WTC11 (cell line): ENCODE measurements around the gene PGS1. TPM values are rescaled to one million over a fixed set of nuclear protein-coding genes. Genes with fewer than 3 reads are reported as not detected.
A peak's percentile ranks its signal among the peaks of the same experiment; 100 is the strongest.

Experiments used
- ATAC-seq: fragments of 200-7000 bp; cut with Tn5 transposase; 2 replicates; pipeline ENCODE4 v1.10.0; 2021; ENCODE audit warnings: mild to moderate bottlenecking, moderate library complexity
- CTCF ChIA-PET: fragments of 300-600 bp; sonication (Branson Sonifier 250); formaldehyde crosslinking; loops from one replicate; lab custom pipeline; 2021; ENCODE audit warnings: antibody characterized with exemption; lab: Charles Lee
- POLR2A ChIA-PET: fragments of 350-600 bp; sonication (Branson Sonifier 250); formaldehyde crosslinking; loops from one replicate; lab custom pipeline; 2021; ENCODE audit warnings: antibody characterized with exemption; lab: Charles Lee
- DNase-seq: peaks from one replicate; pipeline ENCODE4 v3.0.0; 2021; ENCODE audit warnings: low spot score
- H3K27ac Mint-ChIP-seq: 2 replicates; pipeline ENCODE4 v1.8.0; 2021; ENCODE audit warnings: mixed read lengths
- H3K27me3 Mint-ChIP-seq: 2 replicates; pipeline ENCODE4 v1.8.0; 2021; ENCODE audit warnings: low read depth, mild to moderate bottlenecking, moderate library complexity, mixed read lengths
- H3K36me3 Mint-ChIP-seq: 2 replicates; pipeline ENCODE4 v1.8.0; 2021; ENCODE audit warnings: mixed read lengths
- H3K4me1 Mint-ChIP-seq: 2 replicates; pipeline ENCODE4 v1.8.0; 2022; ENCODE audit warnings: mixed read lengths
- H3K4me3 Mint-ChIP-seq: 2 replicates; pipeline ENCODE4 v1.8.0; 2021; ENCODE audit warnings: mild to moderate bottlenecking, moderate library complexity, mixed read lengths
- H3K9me3 Mint-ChIP-seq: 2 replicates; pipeline ENCODE4 v1.8.0; 2021; ENCODE audit warnings: mixed read lengths
- ATF1 ChIP-seq: sonication (generic); formaldehyde crosslinking; IDR thresholded peaks from 2 replicates; pipeline ENCODE4 v1.8.1; 2023; ENCODE audit warnings: mild to moderate bottlenecking, moderate library complexity, missing genetic modification reagents
- CBFB ChIP-seq: sonication (generic); formaldehyde crosslinking; IDR thresholded peaks from 2 replicates; pipeline ENCODE4 v1.8.1; 2022; ENCODE audit warnings: mild to moderate bottlenecking, low read depth, missing genetic modification reagents
- CREB1 ChIP-seq: sonication (generic); formaldehyde crosslinking; IDR thresholded peaks from 2 replicates; pipeline ENCODE4 v1.8.0; 2023; ENCODE audit warnings: mild to moderate bottlenecking, missing genetic modification reagents
- ESRRA ChIP-seq: sonication (generic); formaldehyde crosslinking; IDR thresholded peaks from 2 replicates; pipeline ENCODE4 v1.8.1; 2022; ENCODE audit warnings: mild to moderate bottlenecking, missing genetic modification reagents, borderline replicate concordance
- ETV6 ChIP-seq: sonication (generic); formaldehyde crosslinking; IDR thresholded peaks from 2 replicates; pipeline ENCODE4 v1.8.1; 2022; ENCODE audit warnings: mild to moderate bottlenecking, missing genetic modification reagents
- FOXP1 ChIP-seq: sonication (generic); formaldehyde crosslinking; IDR thresholded peaks from 2 replicates; pipeline ENCODE4 v1.8.0; 2022; ENCODE audit warnings: missing genetic modification reagents, mild to moderate bottlenecking, moderate library complexity, borderline replicate concordance
- GRHL2 ChIP-seq: fragments of 250-450 bp; sonication (Bioruptor Pico); IDR thresholded peaks from 2 replicates; pipeline ENCODE4 v1.8.0; 2022; ENCODE audit warnings: mild to moderate bottlenecking, moderate library complexity; ENCODE audit not compliant: insufficient replicate concordance, severe bottlenecking
- HMGA2 ChIP-seq: fragments of 250-450 bp; sonication (Bioruptor Pico); IDR thresholded peaks from 2 replicates; pipeline ENCODE4 v1.4.0; 2021; ENCODE audit warnings: mild to moderate bottlenecking, moderate library complexity
- IRF2 ChIP-seq: sonication (generic); formaldehyde crosslinking; IDR thresholded peaks from 2 replicates; pipeline ENCODE4 v1.8.0; 2022; ENCODE audit warnings: low read depth, missing genetic modification reagents, borderline replicate concordance
- JUN ChIP-seq: sonication (generic); formaldehyde crosslinking; IDR thresholded peaks from 2 replicates; pipeline ENCODE4 v1.8.0; 2023; ENCODE audit warnings: mild to moderate bottlenecking, missing genetic modification reagents
- KAT7 ChIP-seq: sonication (generic); formaldehyde crosslinking; IDR thresholded peaks from 2 replicates; pipeline ENCODE4 v1.8.1; 2023; ENCODE audit warnings: missing genetic modification reagents, mild to moderate bottlenecking, borderline replicate concordance
- MXD4 ChIP-seq: fragments of 250-450 bp; sonication (Bioruptor Pico); IDR thresholded peaks from 2 replicates; pipeline ENCODE4 v1.8.0; 2021; ENCODE audit warnings: mild to moderate bottlenecking, moderate library complexity, borderline replicate concordance
- MYBL2 ChIP-seq: sonication (generic); formaldehyde crosslinking; IDR thresholded peaks from 2 replicates; pipeline ENCODE4 v1.8.1; 2023; ENCODE audit warnings: mild to moderate bottlenecking, moderate library complexity, missing genetic modification reagents
- NFYB ChIP-seq: sonication (generic); formaldehyde crosslinking; conservative IDR thresholded peaks from 2 replicates; pipeline ENCODE4 v1.8.0; 2022; ENCODE audit warnings: low read depth, missing genetic modification reagents
- NR3C1 ChIP-seq: sonication (generic); formaldehyde crosslinking; conservative IDR thresholded peaks from 2 replicates; pipeline ENCODE4 v1.8.1; 2023; ENCODE audit warnings: low read depth, mild to moderate bottlenecking, missing genetic modification reagents
- OVOL2 ChIP-seq: fragments of 250-450 bp; sonication (Bioruptor Pico); IDR thresholded peaks from 2 replicates; pipeline ENCODE4 v1.9.0; 2021; ENCODE audit warnings: mild to moderate bottlenecking, borderline replicate concordance
- RORB ChIP-seq: fragments of 250-450 bp; sonication (Bioruptor Pico); IDR thresholded peaks from 2 replicates; pipeline ENCODE4 v1.9.0; 2021; ENCODE audit warnings: mild to moderate bottlenecking
- SP1 ChIP-seq: sonication (generic); formaldehyde crosslinking; conservative IDR thresholded peaks from 2 replicates; pipeline ENCODE4 v1.8.1; 2022; ENCODE audit warnings: missing genetic modification reagents
- TP53 ChIP-seq: sonication (generic); formaldehyde crosslinking; IDR thresholded peaks from 2 replicates; pipeline ENCODE4 v1.8.1; 2023; ENCODE audit warnings: mild to moderate bottlenecking, missing genetic modification reagents
- ZNF416 ChIP-seq: fragments of 250-450 bp; sonication (Bioruptor Pico); IDR thresholded peaks from 2 replicates; pipeline ENCODE4 v1.9.0; 2021; ENCODE audit warnings: mild to moderate bottlenecking, inconsistent platforms
- ZNF671 ChIP-seq: fragments of 250-450 bp; sonication (Bioruptor Pico); IDR thresholded peaks from 2 replicates; pipeline ENCODE4 v1.8.0; 2021; ENCODE audit warnings: mild to moderate bottlenecking
- total RNA-seq: library from RNA; stranded (reverse); gene quantifications from 3 replicates; pipeline ENCODE4 v1.2.3, GENCODE V29; 2021
- TF ChIP-seq, protein P1 (sequence below): fragments of 250-450 bp; sonication (Bioruptor Pico); IDR thresholded peaks from 2 replicates; pipeline ENCODE4 v1.8.0; 2021; ENCODE audit warnings: mild to moderate bottlenecking
- TF ChIP-seq, protein P2 (sequence below): sonication (generic); formaldehyde crosslinking; IDR thresholded peaks from 2 replicates; pipeline ENCODE4 v1.8.0; 2022; ENCODE audit warnings: mild to moderate bottlenecking, missing genetic modification reagents
- TF ChIP-seq, protein P3 (sequence below): sonication (generic); formaldehyde crosslinking; IDR thresholded peaks from 2 replicates; pipeline ENCODE4 v1.8.1; 2023; ENCODE audit warnings: mild to moderate bottlenecking, missing genetic modification reagents, moderate library complexity
- TF ChIP-seq, protein P4 (sequence below): sonication (generic); formaldehyde crosslinking; IDR thresholded peaks from 2 replicates; pipeline ENCODE4 v1.8.0; 2022; ENCODE audit warnings: mild to moderate bottlenecking, missing genetic modification reagents
- TF ChIP-seq, protein P5 (sequence below): sonication (generic); formaldehyde crosslinking; IDR thresholded peaks from 2 replicates; pipeline ENCODE4 v1.8.0; 2023; ENCODE audit warnings: missing genetic modification reagents
- TF ChIP-seq, protein P6 (sequence below): sonication (generic); formaldehyde crosslinking; IDR thresholded peaks from 2 replicates; pipeline ENCODE4 v1.8.0; 2023; ENCODE audit warnings: missing genetic modification reagents, mild to moderate bottlenecking, borderline replicate concordance
- TF ChIP-seq, protein P7 (sequence below): fragments of 250-450 bp; sonication (Bioruptor Pico); IDR thresholded peaks from 2 replicates; pipeline ENCODE4 v2.1.2; 2022; ENCODE audit warnings: mild to moderate bottlenecking, moderate library complexity
- TF ChIP-seq, protein P8 (sequence below): sonication (generic); formaldehyde crosslinking; conservative IDR thresholded peaks from 2 replicates; pipeline ENCODE4 v1.8.1; 2022; ENCODE audit warnings: mild to moderate bottlenecking, missing genetic modification reagents

Gene PGS1
- total RNA-seq, 1 experiment from 2014 or later, result 51.4 TPM

DNA sequence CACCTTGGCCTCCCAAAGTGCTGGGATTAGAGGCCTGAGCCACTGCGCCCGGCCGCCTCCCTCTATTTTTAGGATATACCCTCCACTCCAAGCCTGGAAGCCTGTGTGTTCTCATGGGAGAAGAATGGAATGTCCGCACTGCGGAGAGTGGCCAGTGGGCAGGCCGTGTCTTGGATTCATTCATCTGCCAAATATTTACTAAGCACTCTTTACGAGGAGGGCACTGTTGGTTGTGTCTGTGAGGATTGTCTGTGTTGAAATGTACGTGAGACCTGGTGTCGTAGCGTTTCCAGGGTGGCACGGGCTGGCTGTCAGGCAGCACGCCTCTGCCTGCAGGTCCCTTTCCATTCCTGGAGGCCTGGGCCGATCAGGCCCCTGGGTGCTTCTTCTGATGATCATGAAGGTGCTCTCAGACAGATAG, 19.2 kb downstream of the PGS1 start:
- no peak overlapping the region for H3K4me3 Mint-ChIP-seq
- peak overlapping the region; percentile 41; the same call in 1 of the 2 replicates for H3K27ac Mint-ChIP-seq
- CTCF ChIA-PET, result no interaction called here

DNA sequence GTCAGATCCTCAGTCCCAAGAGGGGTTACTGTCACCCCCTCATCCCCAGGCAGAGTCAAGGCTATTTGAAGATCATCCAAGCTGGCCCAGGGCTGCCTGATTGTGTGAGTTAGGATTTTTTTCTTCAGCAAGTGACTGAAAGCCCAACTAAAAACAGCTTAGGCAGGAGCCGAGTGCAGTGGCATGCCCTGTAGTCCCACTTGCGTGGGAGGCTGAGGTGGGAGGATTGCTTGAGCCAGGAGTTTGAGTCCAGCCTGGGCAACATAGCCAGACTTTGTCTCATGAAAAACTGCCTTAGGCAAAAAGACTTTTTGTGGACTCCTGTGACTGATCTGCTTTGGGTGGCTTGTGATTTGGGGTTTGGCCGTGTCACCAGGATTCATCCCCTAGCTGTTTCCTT, 19.9 kb downstream of the PGS1 start:
- DNase-seq (no peak), ATAC-seq (no peak)
- no peak overlapping the region for H3K27ac Mint-ChIP-seq
- no peak for TF ChIP-seq ATF1 (CRISPR knock-in tag)
- no peak for TF ChIP-seq KAT7 (CRISPR knock-in tag)
- TF ChIP-seq SP1 (CRISPR knock-in tag), result no peak
- TF ChIP-seq IRF2 (CRISPR knock-in tag), result no peak
- TF ChIP-seq, protein P1, sequence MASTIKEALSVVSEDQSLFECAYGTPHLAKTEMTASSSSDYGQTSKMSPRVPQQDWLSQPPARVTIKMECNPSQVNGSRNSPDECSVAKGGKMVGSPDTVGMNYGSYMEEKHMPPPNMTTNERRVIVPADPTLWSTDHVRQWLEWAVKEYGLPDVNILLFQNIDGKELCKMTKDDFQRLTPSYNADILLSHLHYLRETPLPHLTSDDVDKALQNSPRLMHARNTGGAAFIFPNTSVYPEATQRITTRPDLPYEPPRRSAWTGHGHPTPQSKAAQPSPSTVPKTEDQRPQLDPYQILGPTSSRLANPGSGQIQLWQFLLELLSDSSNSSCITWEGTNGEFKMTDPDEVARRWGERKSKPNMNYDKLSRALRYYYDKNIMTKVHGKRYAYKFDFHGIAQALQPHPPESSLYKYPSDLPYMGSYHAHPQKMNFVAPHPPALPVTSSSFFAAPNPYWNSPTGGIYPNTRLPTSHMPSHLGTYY (CRISPR knock-in tag), result no peak
- TF ChIP-seq, protein P2, sequence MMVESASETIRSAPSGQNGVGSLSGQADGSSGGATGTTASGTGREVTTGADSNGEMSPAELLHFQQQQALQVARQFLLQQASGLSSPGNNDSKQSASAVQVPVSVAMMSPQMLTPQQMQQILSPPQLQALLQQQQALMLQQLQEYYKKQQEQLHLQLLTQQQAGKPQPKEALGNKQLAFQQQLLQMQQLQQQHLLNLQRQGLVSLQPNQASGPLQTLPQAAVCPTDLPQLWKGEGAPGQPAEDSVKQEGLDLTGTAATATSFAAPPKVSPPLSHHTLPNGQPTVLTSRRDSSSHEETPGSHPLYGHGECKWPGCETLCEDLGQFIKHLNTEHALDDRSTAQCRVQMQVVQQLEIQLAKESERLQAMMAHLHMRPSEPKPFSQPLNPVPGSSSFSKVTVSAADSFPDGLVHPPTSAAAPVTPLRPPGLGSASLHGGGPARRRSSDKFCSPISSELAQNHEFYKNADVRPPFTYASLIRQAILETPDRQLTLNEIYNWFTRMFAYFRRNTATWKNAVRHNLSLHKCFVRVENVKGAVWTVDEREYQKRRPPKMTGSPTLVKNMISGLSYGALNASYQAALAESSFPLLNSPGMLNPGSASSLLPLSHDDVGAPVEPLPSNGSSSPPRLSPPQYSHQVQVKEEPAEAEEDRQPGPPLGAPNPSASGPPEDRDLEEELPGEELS, result no peak
- TF ChIP-seq, protein P3, sequence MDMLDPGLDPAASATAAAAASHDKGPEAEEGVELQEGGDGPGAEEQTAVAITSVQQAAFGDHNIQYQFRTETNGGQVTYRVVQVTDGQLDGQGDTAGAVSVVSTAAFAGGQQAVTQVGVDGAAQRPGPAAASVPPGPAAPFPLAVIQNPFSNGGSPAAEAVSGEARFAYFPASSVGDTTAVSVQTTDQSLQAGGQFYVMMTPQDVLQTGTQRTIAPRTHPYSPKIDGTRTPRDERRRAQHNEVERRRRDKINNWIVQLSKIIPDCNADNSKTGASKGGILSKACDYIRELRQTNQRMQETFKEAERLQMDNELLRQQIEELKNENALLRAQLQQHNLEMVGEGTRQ (CRISPR knock-in tag), result no peak
- no peak for TF ChIP-seq RORB (CRISPR knock-in tag)
- TF ChIP-seq ETV6 (CRISPR knock-in tag), result no peak
- TF ChIP-seq MYBL2 (CRISPR knock-in tag), result no peak
- TF ChIP-seq OVOL2 (CRISPR knock-in tag), result no peak
- no peak overlapping the region for H3K4me3 Mint-ChIP-seq
- no peaks in the 10 kb centered on the region for H3K9me3 Mint-ChIP-seq
- peaks cover 80% of the 10 kb centered on the region for H3K36me3 Mint-ChIP-seq
- CTCF ChIA-PET, result no interaction called here
- POLR2A ChIA-PET, result no interaction called here
- no peaks in the 10 kb centered on the region for H3K4me1 Mint-ChIP-seq
- H3K27me3 Mint-ChIP-seq, result no peaks in the 10 kb centered on the region

More for the DNA sequence above, 19.2 kb downstream of the PGS1 start:
- Mint-ChIP-seq H3K9me3 (no peaks in the 10 kb centered on the region), H3K36me3 (peaks cover 75% of the 10 kb centered on the region), H3K27me3 (no peaks in the 10 kb centered on the region), H3K4me1 (no peaks in the 10 kb centered on the region)
- POLR2A ChIA-PET, result no interaction called here
- ATAC-seq (no peak), DNase-seq (no peak)
- TF ChIP-seq, protein P4, sequence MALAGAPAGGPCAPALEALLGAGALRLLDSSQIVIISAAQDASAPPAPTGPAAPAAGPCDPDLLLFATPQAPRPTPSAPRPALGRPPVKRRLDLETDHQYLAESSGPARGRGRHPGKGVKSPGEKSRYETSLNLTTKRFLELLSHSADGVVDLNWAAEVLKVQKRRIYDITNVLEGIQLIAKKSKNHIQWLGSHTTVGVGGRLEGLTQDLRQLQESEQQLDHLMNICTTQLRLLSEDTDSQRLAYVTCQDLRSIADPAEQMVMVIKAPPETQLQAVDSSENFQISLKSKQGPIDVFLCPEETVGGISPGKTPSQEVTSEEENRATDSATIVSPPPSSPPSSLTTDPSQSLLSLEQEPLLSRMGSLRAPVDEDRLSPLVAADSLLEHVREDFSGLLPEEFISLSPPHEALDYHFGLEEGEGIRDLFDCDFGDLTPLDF, result no peak
- TF ChIP-seq, protein P5, sequence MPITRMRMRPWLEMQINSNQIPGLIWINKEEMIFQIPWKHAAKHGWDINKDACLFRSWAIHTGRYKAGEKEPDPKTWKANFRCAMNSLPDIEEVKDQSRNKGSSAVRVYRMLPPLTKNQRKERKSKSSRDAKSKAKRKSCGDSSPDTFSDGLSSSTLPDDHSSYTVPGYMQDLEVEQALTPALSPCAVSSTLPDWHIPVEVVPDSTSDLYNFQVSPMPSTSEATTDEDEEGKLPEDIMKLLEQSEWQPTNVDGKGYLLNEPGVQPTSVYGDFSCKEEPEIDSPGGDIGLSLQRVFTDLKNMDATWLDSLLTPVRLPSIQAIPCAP (CRISPR knock-in tag), result no peak
- no peak for TF ChIP-seq CBFB (CRISPR knock-in tag)
- TF ChIP-seq FOXP1, result no peak
- no peak for TF ChIP-seq ZNF416 (CRISPR knock-in tag)
- TF ChIP-seq GRHL2 (CRISPR knock-in tag), result no peak
- no peak for TF ChIP-seq MYBL2 (CRISPR knock-in tag)
- TF ChIP-seq ZNF671, result no peak
- TF ChIP-seq, protein P6, sequence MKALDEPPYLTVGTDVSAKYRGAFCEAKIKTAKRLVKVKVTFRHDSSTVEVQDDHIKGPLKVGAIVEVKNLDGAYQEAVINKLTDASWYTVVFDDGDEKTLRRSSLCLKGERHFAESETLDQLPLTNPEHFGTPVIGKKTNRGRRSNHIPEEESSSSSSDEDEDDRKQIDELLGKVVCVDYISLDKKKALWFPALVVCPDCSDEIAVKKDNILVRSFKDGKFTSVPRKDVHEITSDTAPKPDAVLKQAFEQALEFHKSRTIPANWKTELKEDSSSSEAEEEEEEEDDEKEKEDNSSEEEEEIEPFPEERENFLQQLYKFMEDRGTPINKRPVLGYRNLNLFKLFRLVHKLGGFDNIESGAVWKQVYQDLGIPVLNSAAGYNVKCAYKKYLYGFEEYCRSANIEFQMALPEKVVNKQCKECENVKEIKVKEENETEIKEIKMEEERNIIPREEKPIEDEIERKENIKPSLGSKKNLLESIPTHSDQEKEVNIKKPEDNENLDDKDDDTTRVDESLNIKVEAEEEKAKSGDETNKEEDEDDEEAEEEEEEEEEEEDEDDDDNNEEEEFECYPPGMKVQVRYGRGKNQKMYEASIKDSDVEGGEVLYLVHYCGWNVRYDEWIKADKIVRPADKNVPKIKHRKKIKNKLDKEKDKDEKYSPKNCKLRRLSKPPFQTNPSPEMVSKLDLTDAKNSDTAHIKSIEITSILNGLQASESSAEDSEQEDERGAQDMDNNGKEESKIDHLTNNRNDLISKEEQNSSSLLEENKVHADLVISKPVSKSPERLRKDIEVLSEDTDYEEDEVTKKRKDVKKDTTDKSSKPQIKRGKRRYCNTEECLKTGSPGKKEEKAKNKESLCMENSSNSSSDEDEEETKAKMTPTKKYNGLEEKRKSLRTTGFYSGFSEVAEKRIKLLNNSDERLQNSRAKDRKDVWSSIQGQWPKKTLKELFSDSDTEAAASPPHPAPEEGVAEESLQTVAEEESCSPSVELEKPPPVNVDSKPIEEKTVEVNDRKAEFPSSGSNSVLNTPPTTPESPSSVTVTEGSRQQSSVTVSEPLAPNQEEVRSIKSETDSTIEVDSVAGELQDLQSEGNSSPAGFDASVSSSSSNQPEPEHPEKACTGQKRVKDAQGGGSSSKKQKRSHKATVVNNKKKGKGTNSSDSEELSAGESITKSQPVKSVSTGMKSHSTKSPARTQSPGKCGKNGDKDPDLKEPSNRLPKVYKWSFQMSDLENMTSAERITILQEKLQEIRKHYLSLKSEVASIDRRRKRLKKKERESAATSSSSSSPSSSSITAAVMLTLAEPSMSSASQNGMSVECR (CRISPR knock-in tag), result no peak
- TF ChIP-seq TP53 (CRISPR knock-in tag), result no peak
- no peak for TF ChIP-seq HMGA2 (CRISPR knock-in tag)
- TF ChIP-seq JUN (CRISPR knock-in tag), result no peak
- TF ChIP-seq MXD4, result no peak
- TF ChIP-seq, protein P7, sequence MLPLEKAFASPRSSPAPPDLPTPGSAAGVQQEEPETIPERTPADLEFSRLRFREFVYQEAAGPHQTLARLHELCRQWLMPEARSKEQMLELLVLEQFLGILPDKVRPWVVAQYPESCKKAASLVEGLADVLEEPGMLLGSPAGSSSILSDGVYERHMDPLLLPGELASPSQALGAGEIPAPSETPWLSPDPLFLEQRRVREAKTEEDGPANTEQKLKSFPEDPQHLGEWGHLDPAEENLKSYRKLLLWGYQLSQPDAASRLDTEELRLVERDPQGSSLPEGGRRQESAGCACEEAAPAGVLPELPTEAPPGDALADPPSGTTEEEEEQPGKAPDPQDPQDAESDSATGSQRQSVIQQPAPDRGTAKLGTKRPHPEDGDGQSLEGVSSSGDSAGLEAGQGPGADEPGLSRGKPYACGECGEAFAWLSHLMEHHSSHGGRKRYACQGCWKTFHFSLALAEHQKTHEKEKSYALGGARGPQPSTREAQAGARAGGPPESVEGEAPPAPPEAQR, result no peak
- TF ChIP-seq NR3C1 (CRISPR knock-in tag), result no peak
- no peak for TF ChIP-seq RORB (CRISPR knock-in tag)
- TF ChIP-seq, protein P8, sequence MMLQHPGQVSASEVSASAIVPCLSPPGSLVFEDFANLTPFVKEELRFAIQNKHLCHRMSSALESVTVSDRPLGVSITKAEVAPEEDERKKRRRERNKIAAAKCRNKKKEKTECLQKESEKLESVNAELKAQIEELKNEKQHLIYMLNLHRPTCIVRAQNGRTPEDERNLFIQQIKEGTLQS (CRISPR knock-in tag), result no peak
- no peak for TF ChIP-seq CREB1 (CRISPR knock-in tag)
- no peak for TF ChIP-seq ESRRA (CRISPR knock-in tag)
- TF ChIP-seq NFYB (CRISPR knock-in tag), result no peak
